ENCODE data around the gene CTNNA3. TPM values are rescaled to one million over a fixed set of nuclear protein-coding genes. Genes with fewer than 3 reads are reported as not detected.

The CTNNA3 gene
- total and polyA plus RNA-seq, 2 donors (not counting 1 experiment from before 2014, with no cell fraction given): not detected

DNA sequence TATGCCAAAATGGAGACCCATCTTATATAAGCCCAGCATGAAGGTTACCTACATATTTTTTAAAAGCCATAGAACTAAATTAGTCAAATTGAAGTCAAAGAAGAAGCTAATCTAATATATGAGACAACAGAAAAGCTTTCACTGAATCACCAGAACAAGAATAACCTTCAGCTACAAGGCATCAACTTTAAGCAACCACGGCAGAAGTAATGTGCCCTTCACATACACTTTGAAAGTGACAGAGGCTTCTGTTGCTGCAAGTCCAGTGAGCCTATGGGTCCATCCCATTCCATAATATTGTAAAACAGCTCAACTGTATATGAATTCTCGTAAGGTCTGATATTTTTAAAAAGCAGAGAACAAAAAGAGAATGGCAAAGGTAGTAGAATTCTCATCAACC is 36.5 kb downstream of the CTNNA3 start:
- H3K27ac ChIP-seq (ENCODE audit: insufficient read depth, low read length): no peak overlapping the region
- no peaks in the 10 kb centered on the region for H3K27me3 ChIP-seq (ENCODE audit: control insufficient read depth, insufficient read depth, low read length)
- no peak for TF ChIP-seq EZH2 (IDR thresholded peaks at IDR 0.05; ENCODE audit: low read length, missing control alignments)
- TF ChIP-seq, protein P1, sequence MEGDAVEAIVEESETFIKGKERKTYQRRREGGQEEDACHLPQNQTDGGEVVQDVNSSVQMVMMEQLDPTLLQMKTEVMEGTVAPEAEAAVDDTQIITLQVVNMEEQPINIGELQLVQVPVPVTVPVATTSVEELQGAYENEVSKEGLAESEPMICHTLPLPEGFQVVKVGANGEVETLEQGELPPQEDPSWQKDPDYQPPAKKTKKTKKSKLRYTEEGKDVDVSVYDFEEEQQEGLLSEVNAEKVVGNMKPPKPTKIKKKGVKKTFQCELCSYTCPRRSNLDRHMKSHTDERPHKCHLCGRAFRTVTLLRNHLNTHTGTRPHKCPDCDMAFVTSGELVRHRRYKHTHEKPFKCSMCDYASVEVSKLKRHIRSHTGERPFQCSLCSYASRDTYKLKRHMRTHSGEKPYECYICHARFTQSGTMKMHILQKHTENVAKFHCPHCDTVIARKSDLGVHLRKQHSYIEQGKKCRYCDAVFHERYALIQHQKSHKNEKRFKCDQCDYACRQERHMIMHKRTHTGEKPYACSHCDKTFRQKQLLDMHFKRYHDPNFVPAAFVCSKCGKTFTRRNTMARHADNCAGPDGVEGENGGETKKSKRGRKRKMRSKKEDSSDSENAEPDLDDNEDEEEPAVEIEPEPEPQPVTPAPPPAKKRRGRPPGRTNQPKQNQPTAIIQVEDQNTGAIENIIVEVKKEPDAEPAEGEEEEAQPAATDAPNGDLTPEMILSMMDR (conservative IDR thresholded peaks at IDR 0.05 in 1 of 2, IDR thresholded peaks at IDR 0.05 in 1 of 2; ENCODE audit: low read depth in 1 of 2, low read length in 2 of 2): no peak
- no peak overlapping the region for H2AFZ ChIP-seq (ENCODE audit: low read length)
- H3K4me3 ChIP-seq (replicated peaks in 1 of 4; ENCODE audit: control extremely low read depth in 1 of 4, insufficient read depth in 1 of 4, low read depth in 3 of 4, low read length in 4 of 4): no peak overlapping the region
- no peaks in the 10 kb centered on the region for H3K9me3 ChIP-seq (ENCODE audit: control insufficient read depth, insufficient read depth, low read depth, low read length)
- no peaks in the 10 kb centered on the region for H3K79me2 ChIP-seq (ENCODE audit: control insufficient read depth, insufficient read depth, low read length)
- H3K9ac ChIP-seq (ENCODE audit: insufficient read depth, low read length): no peak overlapping the region
- H4K20me1 ChIP-seq (ENCODE audit: control insufficient read depth, extremely low read depth, insufficient read depth, low read length): no peaks in the 10 kb centered on the region
- no peaks in the 10 kb centered on the region for H3K4me1 ChIP-seq (ENCODE audit: control insufficient read depth, extremely low read depth, insufficient read depth, low read length)
- DNase-seq (ENCODE audit: low read depth in 2 of 2): no peak
- H3K4me2 ChIP-seq (ENCODE audit: extremely low read depth, insufficient read depth, low read length): no peak overlapping the region
- no peaks in the 10 kb centered on the region for H3K36me3 ChIP-seq (ENCODE audit: control insufficient read depth, insufficient read depth, low read length)

DNA sequence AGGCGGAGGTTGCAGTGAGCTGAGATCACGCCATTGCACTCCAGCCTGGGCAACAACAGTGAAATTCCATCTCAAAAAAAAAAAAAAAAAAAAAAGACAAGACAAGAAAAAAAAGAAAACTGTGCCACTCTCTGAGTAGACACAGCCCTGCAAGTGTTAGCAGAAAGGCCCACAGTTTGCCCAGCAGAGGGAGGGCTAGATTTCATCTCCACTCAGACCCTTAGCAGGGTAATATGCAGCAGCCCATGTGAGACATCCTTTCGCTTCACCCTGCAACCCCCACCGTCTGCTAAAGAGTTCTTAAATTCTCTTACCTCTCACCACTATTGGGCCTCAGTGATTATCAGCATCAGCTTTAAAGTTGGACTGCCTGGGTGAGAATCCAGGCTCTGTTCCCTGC is 38.2 kb downstream of the CTNNA3 start:
- Histone ChIP-seq H3K4me2 (ENCODE audit: extremely low read depth, insufficient read depth, low read length) (no peak overlapping the region), H3K79me2 (ENCODE audit: control insufficient read depth, insufficient read depth, low read length) (no peaks in the 10 kb centered on the region), H3K4me1 (ENCODE audit: control insufficient read depth, extremely low read depth, insufficient read depth, low read length) (no peaks in the 10 kb centered on the region), H3K9me3 (ENCODE audit: control insufficient read depth, insufficient read depth, low read depth, low read length) (no peaks in the 10 kb centered on the region), H3K36me3 (ENCODE audit: control insufficient read depth, insufficient read depth, low read length) (no peaks in the 10 kb centered on the region), H3K27ac (ENCODE audit: insufficient read depth, low read length) (no peak overlapping the region), H2AFZ (ENCODE audit: low read length) (no peak overlapping the region), H3K27me3 (ENCODE audit: control insufficient read depth, insufficient read depth, low read length) (no peaks in the 10 kb centered on the region), H3K9ac (ENCODE audit: insufficient read depth, low read length) (no peak overlapping the region), H4K20me1 (ENCODE audit: control insufficient read depth, extremely low read depth, insufficient read depth, low read length) (no peaks in the 10 kb centered on the region), H3K4me3 (replicated peaks in 1 of 4; ENCODE audit: control extremely low read depth in 1 of 4, insufficient read depth in 1 of 4, low read depth in 3 of 4, low read length in 4 of 4) (no peak overlapping the region)
- no peak for DNase-seq (ENCODE audit: low read depth in 2 of 2)
- TF ChIP-seq, protein P1 (conservative IDR thresholded peaks at IDR 0.05 in 1 of 2, IDR thresholded peaks at IDR 0.05 in 1 of 2; ENCODE audit: low read depth in 1 of 2, low read length in 2 of 2): no peak
- TF ChIP-seq EZH2 (IDR thresholded peaks at IDR 0.05; ENCODE audit: low read length, missing control alignments): no peak

DNA sequence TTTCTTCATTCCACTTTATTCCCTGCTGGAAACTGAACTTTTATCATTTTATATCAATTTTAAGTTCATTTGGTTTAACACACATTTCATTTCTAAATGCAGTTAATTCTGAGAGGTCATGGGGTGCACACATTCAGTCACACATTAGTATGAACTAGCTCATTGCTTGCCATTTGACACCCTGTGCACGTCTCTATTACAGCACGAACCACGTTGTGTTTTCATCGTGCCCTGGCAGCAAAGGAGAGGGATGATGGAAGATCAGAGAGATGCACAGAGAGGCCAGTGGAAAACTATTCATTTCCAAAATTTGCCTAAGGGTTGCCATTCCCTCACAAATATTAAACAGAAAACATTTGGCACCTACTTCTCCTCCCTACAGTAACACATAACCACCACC is 45.4 kb downstream of the CTNNA3 start:
- no peaks in the 10 kb centered on the region for H4K20me1 ChIP-seq (ENCODE audit: control insufficient read depth, extremely low read depth, insufficient read depth, low read length)
- H3K79me2 ChIP-seq (ENCODE audit: control insufficient read depth, insufficient read depth, low read length): no peaks in the 10 kb centered on the region
- H3K4me2 ChIP-seq (ENCODE audit: extremely low read depth, insufficient read depth, low read length): no peak overlapping the region
- H3K9me3 ChIP-seq (ENCODE audit: control insufficient read depth, insufficient read depth, low read depth, low read length): no peaks in the 10 kb centered on the region
- no peaks in the 10 kb centered on the region for H3K36me3 ChIP-seq (ENCODE audit: control insufficient read depth, insufficient read depth, low read length)
- no peak overlapping the region for H3K27ac ChIP-seq (ENCODE audit: insufficient read depth, low read length)
- no peaks in the 10 kb centered on the region for H3K4me1 ChIP-seq (ENCODE audit: control insufficient read depth, extremely low read depth, insufficient read depth, low read length)
- no peak for TF ChIP-seq EZH2 (IDR thresholded peaks at IDR 0.05; ENCODE audit: low read length, missing control alignments)
- TF ChIP-seq, protein P1 (conservative IDR thresholded peaks at IDR 0.05 in 1 of 2, IDR thresholded peaks at IDR 0.05 in 1 of 2; ENCODE audit: low read depth in 1 of 2, low read length in 2 of 2): no peak
- no peak overlapping the region for H3K4me3 ChIP-seq (replicated peaks in 1 of 4; ENCODE audit: control extremely low read depth in 1 of 4, insufficient read depth in 1 of 4, low read depth in 3 of 4, low read length in 4 of 4)
- H3K27me3 ChIP-seq (ENCODE audit: control insufficient read depth, insufficient read depth, low read length): no peaks in the 10 kb centered on the region
- no peak overlapping the region for H2AFZ ChIP-seq (ENCODE audit: low read length)
- H3K9ac ChIP-seq (ENCODE audit: insufficient read depth, low read length): no peak overlapping the region
- DNase-seq (ENCODE audit: low read depth in 2 of 2): no peak
